Ectodermal cell (in vitro differentiated cells): ENCODE measurements around the gene GRK6.
"Not testable (repeated sequence)": the region's sequence is repeated elsewhere in the genome, so short reads cannot be mapped to it uniquely, and the experiment has no call there.

ENCODE experiments used
- H3K27ac ChIP-seq: 2 replicates; pipeline ENCODE4 v1.7.0; 2013; ENCODE audit warnings: mild to moderate bottlenecking, low read depth, low read length; ENCODE audit not compliant: insufficient read depth, poor library complexity, severe bottlenecking
- H3K27me3 ChIP-seq: 2 replicates; pipeline ENCODE4 v1.7.0; 2013; ENCODE audit warnings: mild to moderate bottlenecking, low read length; ENCODE audit not compliant: insufficient read depth, control insufficient read depth, poor library complexity, severe bottlenecking
- H3K36me3 ChIP-seq: one replicate; pipeline ENCODE4 v1.7.0; 2013; ENCODE audit warnings: low read length; ENCODE audit not compliant: control insufficient read depth, insufficient read depth
- H3K4me1 ChIP-seq: one replicate; pipeline ENCODE4 v1.7.0; 2013; ENCODE audit warnings: low read length; ENCODE audit not compliant: control insufficient read depth, insufficient read depth
- H3K4me3 ChIP-seq: 2 replicates; pipeline ENCODE4 v1.7.0; 2013; ENCODE audit warnings: low read depth, low read length, control low read depth; ENCODE audit not compliant: insufficient read depth
- H3K9me3 ChIP-seq: 2 replicates; pipeline ENCODE4 v1.7.0; 2013; ENCODE audit warnings: mild to moderate bottlenecking, low read length, moderate library complexity; ENCODE audit not compliant: control insufficient read depth
- WGBS, 2 experiments: methylation state at CpG; one replicate each; pipeline ENCODE4 v1.1.7; 2013; ENCODE audit warnings: missing lambda C conversion rate in 2 of 2; 5-methylcytosine and 5-hydroxymethylcytosine counted together

The GRK6 gene

DNA sequence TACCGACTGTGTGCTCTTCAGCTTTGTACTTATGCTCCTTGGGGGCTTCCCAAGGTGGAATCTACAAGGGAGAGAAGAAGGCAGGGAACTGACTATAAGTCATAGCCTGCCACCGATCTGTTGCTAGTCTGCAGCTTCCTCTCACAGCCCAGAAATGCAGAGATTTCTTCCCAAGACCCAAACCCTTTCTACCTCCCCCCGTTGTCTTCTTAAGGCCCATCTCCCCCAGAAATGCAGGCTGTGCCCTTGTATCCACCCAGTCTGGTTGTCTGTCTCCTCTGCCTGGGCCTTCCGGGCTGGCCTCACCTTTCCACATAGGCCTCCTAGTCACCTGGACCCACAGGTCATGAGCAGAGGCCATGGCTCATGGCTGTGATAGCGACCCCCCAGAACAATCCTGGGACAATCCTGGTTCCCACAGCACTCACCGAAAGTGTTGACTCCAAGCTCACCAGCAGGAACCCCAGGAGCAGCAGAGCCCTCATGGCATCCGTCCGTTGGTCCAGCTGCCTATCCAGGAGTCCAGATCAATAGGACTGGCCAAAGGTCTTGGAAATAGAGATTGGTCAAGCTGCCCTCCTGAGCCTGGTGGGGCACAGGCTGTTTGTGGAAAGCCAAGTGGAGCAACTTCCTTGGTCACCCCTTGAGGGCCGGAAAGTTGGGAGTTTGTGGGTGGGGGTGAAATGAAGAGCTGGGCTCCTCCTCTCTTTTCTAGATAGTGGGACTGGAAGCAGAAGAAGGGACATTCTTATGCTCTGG is 17.3 kb upstream of the GRK6 start, which contains the start of gene F12:
Gene F12 (minus strand): TSS at position 522 of the 759 bp plus-strand sequence. CDS start 37 bp downstream, at position 485.
- Histone ChIP-seq H3K9me3 (no peaks in the 10 kb centered on the region), H3K27me3 (peaks cover 58% of the 10 kb centered on the region), H3K36me3 (no peaks in the 10 kb centered on the region), H3K4me1 (no peaks in the 10 kb centered on the region), H3K4me3 (no peak within 1 kb of the TSS), H3K27ac (no peak within 1 kb of the TSS)
- 90 to 92% methylated on average over 9 of the region's 9 CpGs for WGBS, 2 experiments

GRCh38 chr5:177410575-177410974 is 15.9 kb upstream of the GRK6 start:
- H3K27ac ChIP-seq: no peak overlapping the region
- H3K36me3 ChIP-seq: no peaks in the 10 kb centered on the region
- no peaks in the 10 kb centered on the region for H3K4me1 ChIP-seq
- peaks cover 44% of the 10 kb centered on the region for H3K27me3 ChIP-seq
- no peaks in the 10 kb centered on the region for H3K9me3 ChIP-seq
- 84 to 88% methylated on average over 3 of the region's 3 CpGs for WGBS, 2 experiments
- no peak overlapping the region for H3K4me3 ChIP-seq

DNA sequence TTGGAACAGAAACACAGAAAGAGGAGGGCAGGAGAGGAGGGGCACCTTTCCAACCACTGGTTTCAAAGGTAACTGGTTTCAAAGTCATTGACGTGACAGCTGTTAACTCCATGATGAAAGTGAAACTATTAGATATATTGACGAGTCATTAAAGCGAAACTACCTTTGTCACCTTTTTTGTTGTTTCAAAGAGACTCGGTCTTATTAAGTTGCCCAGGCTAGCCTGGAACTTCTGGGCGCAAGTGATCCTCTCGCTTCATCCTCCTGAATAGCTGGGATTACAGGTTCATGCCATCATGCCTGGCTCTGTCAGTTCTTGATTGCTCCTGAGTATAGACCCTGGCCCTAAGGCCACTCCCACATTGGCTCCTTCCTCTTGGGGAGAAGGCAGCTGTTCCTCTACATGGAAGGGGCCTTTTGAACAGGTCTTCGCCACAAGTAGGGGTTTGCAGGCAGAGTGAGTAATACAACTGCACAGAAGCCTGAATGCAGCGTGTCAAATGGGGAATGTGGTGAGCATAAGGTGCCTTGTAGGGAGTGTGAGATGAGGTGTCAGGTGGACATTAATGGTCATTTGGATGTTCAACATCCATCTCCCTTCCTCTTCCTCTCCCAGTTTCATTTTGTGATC is 13.8 kb upstream of the GRK6 start:
- whole genome bisulfite sequencing, 2 experiments: 92 to 98% methylated on average over 8 of the region's 8 CpGs
- Histone ChIP-seq H3K27me3 (peaks cover 23% of the 10 kb centered on the region), H3K4me1 (no peaks in the 10 kb centered on the region), H3K4me3 (no peak overlapping the region), H3K9me3 (no peaks in the 10 kb centered on the region), H3K36me3 (no peaks in the 10 kb centered on the region), H3K27ac (no peak overlapping the region)

GRCh38 chr5:177414481-177414880 is 12.0 kb upstream of the GRK6 start:
- no peaks in the 10 kb centered on the region for H3K4me1 ChIP-seq
- H3K27ac ChIP-seq: no peak overlapping the region
- WGBS, 2 experiments: 86 to 94% methylated on average over 3 of the region's 3 CpGs
- H3K36me3 ChIP-seq: no peaks in the 10 kb centered on the region
- no peak overlapping the region for H3K4me3 ChIP-seq
- H3K27me3 ChIP-seq: peaks cover 10% of the 10 kb centered on the region
- no peaks in the 10 kb centered on the region for H3K9me3 ChIP-seq

DNA sequence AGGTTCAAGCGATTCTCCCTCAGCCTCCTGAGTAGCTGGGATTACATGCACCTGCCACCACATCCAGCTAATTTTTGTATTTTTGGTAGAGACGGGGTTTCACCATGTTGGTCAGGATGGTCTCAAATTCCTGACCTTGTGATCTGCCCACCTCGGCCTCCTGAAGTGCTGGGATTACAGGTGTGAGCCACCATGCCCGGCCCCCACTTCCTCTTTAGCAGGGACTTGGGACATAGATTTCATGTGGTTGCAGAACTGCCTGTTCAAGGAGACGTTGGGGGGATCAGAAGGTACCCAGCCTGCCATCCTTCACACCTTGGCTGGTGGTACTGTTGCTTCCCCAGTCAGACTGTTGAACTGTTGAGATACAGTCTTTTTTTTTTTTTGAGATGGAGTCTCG is 9.4 kb upstream of the GRK6 start:
- not testable (repeated sequence) for H3K4me1 ChIP-seq, H3K36me3 ChIP-seq
- 91 to 92% methylated on average over 6 of the region's 6 CpGs for WGBS, 2 experiments

DNA sequence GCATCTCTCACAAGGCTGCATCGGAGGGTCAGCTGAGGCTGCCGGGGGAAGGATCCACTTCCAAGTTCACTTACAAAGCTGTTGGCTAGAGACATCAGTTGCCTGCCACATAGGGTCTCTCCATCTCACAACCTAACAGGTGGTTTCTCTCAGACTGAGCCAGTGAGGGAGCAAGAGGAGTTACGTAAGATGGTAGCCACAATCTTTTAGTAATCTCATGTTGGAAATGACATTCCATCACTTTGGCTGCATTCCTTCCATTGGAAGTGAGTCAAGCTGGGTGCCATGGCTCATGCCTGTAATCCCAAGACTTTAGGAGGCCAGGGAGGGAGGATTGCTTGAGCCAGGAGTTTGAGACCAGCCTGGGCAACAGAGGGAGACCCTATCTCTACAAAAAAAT is 7.4 kb upstream of the GRK6 start:
- 92 to 97% methylated on average over 3 of the region's 3 CpGs for whole genome bisulfite sequencing, 2 experiments
- Histone ChIP-seq H3K4me1 (no peaks in the 10 kb centered on the region), H3K27me3 (peaks cover 1% of the 10 kb centered on the region), H3K36me3 (no peaks in the 10 kb centered on the region), H3K9me3 (no peaks in the 10 kb centered on the region), H3K4me3 (no peak overlapping the region), H3K27ac (no peak overlapping the region)

More for the DNA sequence above, 9.4 kb upstream of the GRK6 start:
- H3K27me3 ChIP-seq, H3K4me3 ChIP-seq, H3K9me3 ChIP-seq, H3K27ac ChIP-seq: not testable (repeated sequence)

GRCh38 chr5:177420472-177420871 is 6.0 kb upstream of the GRK6 start:
- not testable (repeated sequence) for H3K27me3 ChIP-seq
- WGBS, 2 experiments: 91 to 92% methylated on average over 7 of the region's 7 CpGs

DNA sequence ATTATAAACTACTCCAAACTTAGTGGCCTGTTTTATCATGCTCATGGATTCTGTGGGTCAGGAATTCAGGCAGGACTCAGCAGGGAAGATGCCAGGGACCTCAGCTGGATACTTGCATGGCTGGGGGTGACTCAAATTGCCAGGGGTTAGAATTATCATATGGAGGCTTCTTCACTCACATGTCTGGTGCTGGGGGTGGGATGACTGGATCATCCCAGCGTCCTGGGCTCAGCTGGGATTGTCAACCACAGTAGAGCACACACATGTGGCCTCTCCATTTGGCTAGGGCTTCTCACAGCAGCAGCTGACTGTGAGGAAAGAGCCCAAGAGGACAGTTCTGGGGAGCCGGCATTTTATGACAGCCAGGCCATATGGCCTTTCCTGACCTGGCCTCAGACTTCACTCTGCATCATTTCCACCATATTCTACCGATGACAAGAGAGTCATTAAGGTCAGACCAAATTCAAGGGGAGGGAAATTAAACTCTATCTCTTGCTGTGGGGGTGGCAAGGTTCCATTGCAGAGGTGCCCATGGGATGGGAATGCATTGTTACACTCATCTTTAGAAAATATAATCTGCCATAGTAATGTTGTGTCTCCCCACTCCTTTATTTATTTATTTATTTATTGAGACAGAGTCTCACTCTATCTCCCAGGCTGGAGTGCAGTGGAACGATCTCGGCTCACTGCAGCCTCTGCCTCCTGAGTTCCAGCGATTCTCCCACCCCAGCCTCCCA is 5.2 kb upstream of the GRK6 start:
- Histone ChIP-seq H3K27me3 (no peaks in the 10 kb centered on the region), H3K9me3 (no peaks in the 10 kb centered on the region), H3K4me1 (no peaks in the 10 kb centered on the region), H3K36me3 (no peaks in the 10 kb centered on the region), H3K27ac (no peak overlapping the region), H3K4me3 (no peak overlapping the region)
- WGBS, 2 experiments: 89 to 92% methylated on average over 6 of the region's 6 CpGs

More at GRCh38 chr5:177420472-177420871, 6.0 kb upstream of the GRK6 start:
- H3K9me3 ChIP-seq, H3K4me3 ChIP-seq, H3K4me1 ChIP-seq, H3K27ac ChIP-seq, H3K36me3 ChIP-seq: not testable (repeated sequence)

DNA sequence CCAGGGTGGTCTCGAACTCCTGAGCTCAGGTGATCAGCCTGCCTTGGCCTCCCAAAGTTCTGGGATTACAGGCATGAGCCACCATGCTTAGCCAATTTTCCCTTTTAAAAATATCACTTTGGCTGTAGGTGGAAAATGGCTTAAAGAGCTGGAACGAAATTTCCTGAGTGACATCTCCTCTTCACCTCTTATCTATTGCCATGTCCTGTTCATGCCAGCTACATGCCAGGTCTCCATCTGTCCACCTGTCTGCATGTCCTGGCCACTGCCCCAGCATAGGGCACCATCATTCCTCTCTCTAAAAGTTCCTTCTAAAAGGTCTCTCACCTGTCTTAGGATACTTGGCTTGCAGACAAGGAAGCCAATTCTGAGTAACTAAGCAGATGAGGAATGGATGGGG is 2.8 kb upstream of the GRK6 start:
- WGBS, 2 experiments: 84 to 85% methylated on average over 2 of the region's 2 CpGs
- no peaks in the 10 kb centered on the region for H3K27me3 ChIP-seq
- H3K9me3 ChIP-seq: no peaks in the 10 kb centered on the region
- no peaks in the 10 kb centered on the region for H3K36me3 ChIP-seq
- H3K4me3 ChIP-seq: no peak overlapping the region
- H3K4me1 ChIP-seq: peaks cover 12% of the 10 kb centered on the region
- H3K27ac ChIP-seq: no peak overlapping the region

GRCh38 chr5:177425196-177425800 is 1.2 kb upstream of the GRK6 start:
- H3K27me3 ChIP-seq: no peaks in the 10 kb centered on the region
- peak overlapping the region; percentile 58 for H3K4me3 ChIP-seq
- peak overlapping the region; percentile 91 for H3K27ac ChIP-seq
- 67% methylated on average over 13 of the region's 13 CpGs for WGBS, 2 experiments
- H3K36me3 ChIP-seq: no peaks in the 10 kb centered on the region
- no peaks in the 10 kb centered on the region for H3K9me3 ChIP-seq
- peaks cover 12% of the 10 kb centered on the region for H3K4me1 ChIP-seq
